Right cardiac atrium (tissue), 5 donors: Measurements from ENCODE around the gene QSOX2. TPM values are rescaled to one million over a fixed set of nuclear protein-coding genes. Genes with fewer than 3 reads are reported as not detected.

Experiments used
- ATAC-seq, 2 donors: fragments of 200-7000 bp; cut with Tn5 transposase; one replicate each; pipeline versions ENCODE4 v1.8.0 to v1.9.1; 2020; ENCODE audit warnings: moderate library complexity in 2 of 2, mild to moderate bottlenecking in 1 of 2
- DNase-seq, 3 donors: peaks; one replicate each; pipeline ENCODE4 v3.0.0-alpha.2; 2020
- H3K27ac ChIP-seq: one replicate; pipeline ENCODE4 v1.5.1; 2013; ENCODE audit warnings: mild to moderate bottlenecking, low read length, control low read depth, moderate library complexity
- H3K27me3 ChIP-seq: one replicate; pipeline ENCODE4 v1.6.1; 2013; ENCODE audit not compliant: control insufficient read depth, insufficient read depth
- H3K4me1 ChIP-seq: one replicate; pipeline ENCODE4 v1.6.1; 2013; ENCODE audit warnings: low read length; ENCODE audit not compliant: control insufficient read depth, insufficient read depth
- H3K4me3 ChIP-seq: one replicate; pipeline ENCODE4 v1.5.1; 2013; ENCODE audit warnings: low read length, control low read depth
- H3K9me3 ChIP-seq: one replicate; pipeline ENCODE4 v1.6.1; 2013; ENCODE audit warnings: low read length; ENCODE audit not compliant: control insufficient read depth
- WGBS: extraction: QIAGEN DNeasy Blood & Tissue Kit; methylation state at CpG from one replicate; pipeline ENCODE4 v1.1.7; 2013; 5-methylcytosine and 5-hydroxymethylcytosine counted together
- intact Hi-C, 4 donors: fragments of 100-400 bp; cut with DNase I; formaldehyde crosslinking; loops; one replicate each; pipeline versions ENCODE4 v1.11.0 to v1.14.0; 2022 to 2023
- polyA plus RNA-seq: library from polyadenylated mRNA; stranded (reverse); fragments of 200-250 nt; gene quantifications from one replicate; pipeline ENCODE4 v1.2.3, GENCODE V29; 2013
- total RNA-seq, 4 donors: library from RNA; stranded (reverse); fragmentation: NEBNext Ultra II Directional; extraction: Animal tissue kit (Norgen Biotek cat#: 25700); gene quantifications; one replicate each; pipeline ENCODE4 v1.2.1, GENCODE V29; 2021
- donor health status: healthy with polysubstance abuse.
- donor health status: DM: no; HTN: yes; CAD: no.
- donor health status: DM: no; HTN: no; CAD: no.
- donor health status: DM: no; HTN: yes; CAD: no; lungs with severe emphysema.
- donor health status: DM: yes; HTN: yes; CAD: no.

Gene QSOX2
- total and polyA plus RNA-seq, 5 donors: 4.5 to 9.0 (median 6.8) TPM

GRCh38 chr9:136171801-136172411 lies 73.7 kb downstream of the QSOX2 start:
- ATAC-seq (no peak), DNase-seq (peak; percentile 5 to 44 (median 20))
- H3K9me3 ChIP-seq: no peaks in the 10 kb centered on the region
- no peaks in the 10 kb centered on the region for H3K4me1 ChIP-seq
- no peaks in the 10 kb centered on the region for H3K27me3 ChIP-seq
- intact Hi-C loops: loop anchor here in 2 of 4 donors (5.0 to 10.0 kb wide), 2 partner anchors 110 to 113 kb away; no protein-coding TSS in a partner anchor
- WGBS: 72% methylated on average over 11 of the region's 11 CpGs
- no peak overlapping the region for H3K27ac ChIP-seq
- H3K4me3 ChIP-seq: no peak overlapping the region

- Histone ChIP-seq H3K9me3 (no peaks in the 10 kb centered on the region), H3K4me3 (no peak overlapping the region), H3K27me3 (no peaks in the 10 kb centered on the region), H3K4me1 (no peaks in the 10 kb centered on the region), H3K27ac (no peak overlapping the region)
- WGBS: 48% methylated on average over 16 of the region's 16 CpGs
- DNase-seq (peak; percentile 2 to 25 (median 7)), ATAC-seq (peak in 1 of 2 donors; percentile 15)
- intact Hi-C loops: loop anchor here in 2 of 4 donors (5.0 to 10.0 kb wide), 2 partner anchors 111 to 114 kb away; no protein-coding TSS in a partner anchor
These were observed 74.4 kb downstream of the QSOX2 start for GRCh38 chr9:136171009-136171800.

GRCh38 chr9:136170006-136170901 lies 75.4 kb downstream of the QSOX2 start:
- H3K27me3 ChIP-seq: no peaks in the 10 kb centered on the region
- H3K4me3 ChIP-seq: no peak overlapping the region
- no peaks in the 10 kb centered on the region for H3K4me1 ChIP-seq
- intact Hi-C loops: loop anchor here in 2 of 4 donors (5.0 to 10.0 kb wide), 2 partner anchors 112 to 115 kb away; no protein-coding TSS in a partner anchor
- H3K9me3 ChIP-seq: no peaks in the 10 kb centered on the region
- no peak overlapping the region for H3K27ac ChIP-seq
- ATAC-seq (peak; percentile 10 to 58), DNase-seq (peak; percentile 11 to 69 (median 56))
- WGBS: 46% methylated on average over 28 of the region's 28 CpGs

- Histone ChIP-seq H3K27ac (no peak overlapping the region), H3K9me3 (no peaks in the 10 kb centered on the region), H3K4me3 (no peak overlapping the region), H3K27me3 (no peaks in the 10 kb centered on the region), H3K4me1 (no peaks in the 10 kb centered on the region)
- intact Hi-C loops: no loop called here
- WGBS: 70% methylated on average over 6 of the region's 6 CpGs
- ATAC-seq (no peak), DNase-seq (peak in 2 of 3 donors; percentile 25 to 30)
These were observed 76.1 kb downstream of the QSOX2 start for GRCh38 chr9:136169495-136169894.

- ATAC-seq (no peak), DNase-seq (no peak)
- H3K27me3 ChIP-seq: no peaks in the 10 kb centered on the region
- intact Hi-C loops: no loop called here
- no peak overlapping the region for H3K4me3 ChIP-seq
- H3K27ac ChIP-seq: no peak overlapping the region
- WGBS: 85% methylated on average over 1 of the region's 1 CpG
- H3K4me1 ChIP-seq: no peaks in the 10 kb centered on the region
- no peaks in the 10 kb centered on the region for H3K9me3 ChIP-seq
These were observed 82.3 kb downstream of the QSOX2 start for GRCh38 chr9:136163248-136163850.

- H3K27me3 ChIP-seq: no peaks in the 10 kb centered on the region
- peak; percentile 2 to 23 (median 14) for DNase-seq
- no peaks in the 10 kb centered on the region for H3K4me1 ChIP-seq
- no peak overlapping the region for H3K4me3 ChIP-seq
- intact Hi-C loops: no loop called here
- no peak overlapping the region for H3K27ac ChIP-seq
- no peak for ATAC-seq
- H3K9me3 ChIP-seq: no peaks in the 10 kb centered on the region
- 76% methylated on average over 10 of the region's 10 CpGs for WGBS
These were observed 84.5 kb downstream of the QSOX2 start for GRCh38 chr9:136160995-136161610.

GRCh38 chr9:136160381-136160841 lies 85.2 kb downstream of the QSOX2 start:
- Histone ChIP-seq H3K4me3 (no peak overlapping the region), H3K27me3 (no peaks in the 10 kb centered on the region), H3K9me3 (no peaks in the 10 kb centered on the region), H3K4me1 (no peaks in the 10 kb centered on the region), H3K27ac (no peak overlapping the region)
- peak in 2 of 3 donors; percentile 6 to 28 for DNase-seq
- ATAC-seq: no peak
- 72% methylated on average over 12 of the region's 12 CpGs for WGBS
- intact Hi-C loops: no loop called here

- Histone ChIP-seq H3K4me1 (no peaks in the 10 kb centered on the region), H3K4me3 (no peak overlapping the region), H3K9me3 (no peaks in the 10 kb centered on the region), H3K27me3 (no peaks in the 10 kb centered on the region), H3K27ac (no peak overlapping the region)
- ATAC-seq: no peak
- intact Hi-C loops: no loop called here
- DNase-seq: peak in 2 of 3 donors; percentile 2 to 10
- WGBS: 87% methylated on average over 16 of the region's 16 CpGs
These were observed 85.8 kb downstream of the QSOX2 start for GRCh38 chr9:136159851-136160250.

GRCh38 chr9:136157477-136158265 lies 87.9 kb downstream of the QSOX2 start:
- Histone ChIP-seq H3K27ac (no peak overlapping the region), H3K27me3 (no peaks in the 10 kb centered on the region), H3K9me3 (no peaks in the 10 kb centered on the region), H3K4me3 (no peak overlapping the region), H3K4me1 (no peaks in the 10 kb centered on the region)
- ATAC-seq (peak; percentile 20 to 89), DNase-seq (peak; percentile 20 to 60 (median 29))
- intact Hi-C loops: no loop called here
- 41% methylated on average over 20 of the region's 20 CpGs for WGBS
